ENCODE results near the gene BICRAL. TPM values are rescaled to one million over a fixed set of nuclear protein-coding genes. Genes with fewer than 3 reads are reported as not detected.

BICRAL gene
- total RNA-seq, 1 experiment from 2014 or later, result 9.7 TPM

- TF ChIP-seq ZNF532 (CRISPR knock-in tag; IDR thresholded peaks at IDR 0.05; ENCODE audit: borderline replicate concordance), result no peak
- TF ChIP-seq MXD4 (CRISPR knock-in tag; IDR thresholded peaks at IDR 0.05; ENCODE audit: borderline replicate concordance), result no peak
- no peak for TF ChIP-seq FOXP4 (CRISPR knock-in tag; IDR thresholded peaks at IDR 0.05)
Observed at GRCh38 chr6:42821341-42821668, 39.5 kb downstream of the BICRAL start (continued).

GRCh38 chr6:42821846-42822245 is 40.0 kb downstream of the BICRAL start:
- Mint-ChIP-seq H3K4me1 (peaks cover 34% of the 10 kb centered on the region), H3K4me3 (no peak overlapping the region), H3K27me3 (ENCODE audit: low read depth) (no peaks in the 10 kb centered on the region), H3K9me3 (no peaks in the 10 kb centered on the region), H3K36me3 (peaks cover 6% of the 10 kb centered on the region), H3K27ac (no peak overlapping the region)
- CTCF ChIA-PET, result no interaction called here
- TF ChIP-seq NFYB (CRISPR knock-in tag; conservative IDR thresholded peaks at IDR 0.05; ENCODE audit: low read depth), result no peak
- no peak for TF ChIP-seq MYBL2 (CRISPR knock-in tag; IDR thresholded peaks at IDR 0.05)
- TF ChIP-seq JAZF1 (CRISPR knock-in tag; IDR thresholded peaks at IDR 0.05), result no peak
- TF ChIP-seq PRDM15 (CRISPR knock-in tag; IDR thresholded peaks at IDR 0.05), result no peak
- no peak for TF ChIP-seq IRF1 (CRISPR knock-in tag; IDR thresholded peaks at IDR 0.05)
- TF ChIP-seq RORB (CRISPR knock-in tag; IDR thresholded peaks at IDR 0.05), result no peak
- no peak for TF ChIP-seq CTCF (IDR thresholded peaks at IDR 0.05)
- TF ChIP-seq ZSCAN18 (CRISPR knock-in tag; IDR thresholded peaks at IDR 0.05), result no peak
- no peak for TF ChIP-seq GTF2I (CRISPR knock-in tag; conservative IDR thresholded peaks at IDR 0.05)
- POLR2A ChIA-PET, result no interaction called here
- DNase-seq (ENCODE audit: low spot score) (no peak), ATAC-seq (no peak)

Measured in WTC11 (cell line).